ENCODE data around the gene GRM5. TPM values are rescaled to one million over a fixed set of nuclear protein-coding genes. Genes with fewer than 3 reads are reported as not detected.
"Not testable (repeated sequence)": the region's sequence is repeated elsewhere in the genome, so short reads cannot be mapped to it uniquely, and the experiment has no call there.

The GRM5 gene
- total RNA-seq, 1 experiment from 2014 or later: 8.3 TPM

GRCh38 chr11:88979641-88980040 lies 86.1 kb downstream of the GRM5 start:
- Mint-ChIP-seq H3K4me1 (ENCODE audit: low read depth, unreplicated experiment) (no peaks in the 10 kb centered on the region), H3K4me3 (ENCODE audit: low read depth, unreplicated experiment) (no peak overlapping the region), H3K36me3 (ENCODE audit: insufficient read depth, unreplicated experiment) (no peaks in the 10 kb centered on the region), H3K9me3 (ENCODE audit: low read depth, unreplicated experiment) (no peaks in the 10 kb centered on the region), H3K27me3 (ENCODE audit: unreplicated experiment) (no peaks in the 10 kb centered on the region), H3K27ac (ENCODE audit: unreplicated experiment) (peak overlapping the region; percentile 44)
- DNase-seq: no peak
- no peak for TF ChIP-seq CTCF (IDR thresholded peaks at IDR 0.05; ENCODE audit: unreplicated experiment)
- no TSS peak for BruUV-seq (replicated peaks)
- intact Hi-C loops (cut with micrococcal nuclease; ENCODE audit: unreplicated experiment): no loop called here
- CTCF ChIA-PET: no interaction called here

DNA sequence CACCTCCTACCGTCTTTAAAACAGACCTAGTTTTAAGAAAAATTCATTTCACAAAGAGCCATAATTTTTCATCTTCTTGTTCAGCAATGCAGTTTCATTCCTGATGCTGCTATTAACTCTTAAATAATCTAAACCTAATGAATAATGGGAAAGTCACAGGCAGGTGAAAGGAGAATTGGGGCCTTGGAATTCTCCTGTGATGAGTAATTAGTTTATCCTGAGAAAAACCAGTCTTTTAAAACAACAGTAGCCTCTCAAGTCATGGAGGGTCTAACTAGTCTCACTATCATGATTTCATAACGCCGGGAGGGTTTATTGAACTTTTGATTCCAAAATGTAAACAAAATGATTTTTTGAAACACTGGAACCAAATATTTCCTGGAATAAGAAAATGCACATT lies 86.8 kb downstream of the GRM5 start:
- H3K9me3 Mint-ChIP-seq (ENCODE audit: low read depth, unreplicated experiment); H3K27me3 Mint-ChIP-seq (ENCODE audit: unreplicated experiment); H3K4me3 Mint-ChIP-seq (ENCODE audit: low read depth, unreplicated experiment); CTCF ChIA-PET; DNase-seq; H3K4me1 Mint-ChIP-seq (ENCODE audit: low read depth, unreplicated experiment); H3K27ac Mint-ChIP-seq (ENCODE audit: unreplicated experiment); H3K36me3 Mint-ChIP-seq (ENCODE audit: insufficient read depth, unreplicated experiment); intact Hi-C loops (cut with micrococcal nuclease; ENCODE audit: unreplicated experiment); BruUV-seq (replicated peaks): not testable (repeated sequence)

DNA sequence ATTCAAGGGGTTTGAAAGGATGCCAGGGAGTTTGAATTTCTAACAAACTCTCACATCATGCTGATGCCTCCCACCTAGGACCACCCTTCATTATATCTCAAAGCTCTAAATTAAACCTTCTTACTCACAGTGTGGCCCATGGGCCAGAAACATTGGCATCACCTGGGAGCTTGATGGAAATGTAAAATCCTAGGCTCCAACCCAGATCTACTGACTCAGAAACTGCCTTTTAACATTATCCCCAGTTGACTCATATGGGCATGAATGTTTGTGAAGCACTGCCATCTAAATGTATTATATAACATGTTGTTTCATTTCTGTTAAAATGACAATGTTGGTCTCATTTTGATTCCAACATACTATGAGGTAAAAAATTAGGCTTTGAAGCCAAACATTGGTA lies 90.3 kb downstream of the GRM5 start:
- DNase-seq; intact Hi-C loops (cut with micrococcal nuclease; ENCODE audit: unreplicated experiment); CTCF ChIA-PET; H3K27ac Mint-ChIP-seq (ENCODE audit: unreplicated experiment); H3K9me3 Mint-ChIP-seq (ENCODE audit: low read depth, unreplicated experiment); H3K4me1 Mint-ChIP-seq (ENCODE audit: low read depth, unreplicated experiment); H3K27me3 Mint-ChIP-seq (ENCODE audit: unreplicated experiment); H3K4me3 Mint-ChIP-seq (ENCODE audit: low read depth, unreplicated experiment); H3K36me3 Mint-ChIP-seq (ENCODE audit: insufficient read depth, unreplicated experiment); BruUV-seq (replicated peaks): not testable (repeated sequence)

DNA sequence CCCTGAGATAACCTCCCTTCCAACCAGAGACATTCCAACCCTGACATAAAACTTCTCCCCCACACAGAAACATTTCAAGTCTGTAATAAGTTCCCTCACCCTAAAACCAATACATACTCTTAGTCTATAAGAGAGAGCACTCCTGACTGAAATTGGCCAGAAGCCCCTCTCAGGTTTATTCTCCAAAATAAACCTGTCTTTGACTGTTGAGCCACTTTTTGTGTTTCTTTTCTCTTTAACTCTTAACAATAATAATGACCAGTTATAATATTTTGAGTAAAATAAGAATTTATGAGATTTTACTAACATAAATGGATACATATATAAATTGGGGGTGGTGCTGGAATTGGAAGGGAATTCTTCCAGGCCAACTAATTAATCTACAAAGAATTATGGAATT lies 93.6 kb downstream of the GRM5 start:
- no TSS peak for BruUV-seq (replicated peaks)
- CTCF ChIA-PET: no interaction called here
- Mint-ChIP-seq H3K27me3 (ENCODE audit: unreplicated experiment) (no peaks in the 10 kb centered on the region), H3K27ac (ENCODE audit: unreplicated experiment) (no peak overlapping the region), H3K36me3 (ENCODE audit: insufficient read depth, unreplicated experiment) (no peaks in the 10 kb centered on the region), H3K4me1 (ENCODE audit: low read depth, unreplicated experiment) (no peaks in the 10 kb centered on the region), H3K9me3 (ENCODE audit: low read depth, unreplicated experiment) (no peaks in the 10 kb centered on the region), H3K4me3 (ENCODE audit: low read depth, unreplicated experiment) (no peak overlapping the region)
- no peak for DNase-seq
- no peak for TF ChIP-seq CTCF (IDR thresholded peaks at IDR 0.05; ENCODE audit: unreplicated experiment)
- intact Hi-C loops (cut with micrococcal nuclease; ENCODE audit: unreplicated experiment): no loop called here

GRCh38 chr11:88961621-88962020 lies 104.2 kb downstream of the GRM5 start:
- DNase-seq; H3K27me3 Mint-ChIP-seq (ENCODE audit: unreplicated experiment); BruUV-seq (replicated peaks); intact Hi-C loops (cut with micrococcal nuclease; ENCODE audit: unreplicated experiment); H3K36me3 Mint-ChIP-seq (ENCODE audit: insufficient read depth, unreplicated experiment); H3K4me3 Mint-ChIP-seq (ENCODE audit: low read depth, unreplicated experiment); CTCF ChIA-PET; H3K4me1 Mint-ChIP-seq (ENCODE audit: low read depth, unreplicated experiment); H3K27ac Mint-ChIP-seq (ENCODE audit: unreplicated experiment); H3K9me3 Mint-ChIP-seq (ENCODE audit: low read depth, unreplicated experiment): not testable (repeated sequence)

- CTCF ChIA-PET; H3K27ac Mint-ChIP-seq (ENCODE audit: unreplicated experiment); H3K27me3 Mint-ChIP-seq (ENCODE audit: unreplicated experiment); DNase-seq; H3K4me3 Mint-ChIP-seq (ENCODE audit: low read depth, unreplicated experiment); BruUV-seq (replicated peaks); H3K36me3 Mint-ChIP-seq (ENCODE audit: insufficient read depth, unreplicated experiment); H3K4me1 Mint-ChIP-seq (ENCODE audit: low read depth, unreplicated experiment); intact Hi-C loops (cut with micrococcal nuclease; ENCODE audit: unreplicated experiment); H3K9me3 Mint-ChIP-seq (ENCODE audit: low read depth, unreplicated experiment): not testable (repeated sequence)
Measured at GRCh38 chr11:88959857-88960256, 105.9 kb downstream of the GRM5 start.

Measured in Calu3 (cell line).